ENCODE data around the gene DNTTIP2. TPM values are rescaled to one million over a fixed set of nuclear protein-coding genes. Genes with fewer than 3 reads are reported as not detected.

The DNTTIP2 gene
- total RNA-seq, 1 donor from 2014 or later: 47.1 TPM

DNA sequence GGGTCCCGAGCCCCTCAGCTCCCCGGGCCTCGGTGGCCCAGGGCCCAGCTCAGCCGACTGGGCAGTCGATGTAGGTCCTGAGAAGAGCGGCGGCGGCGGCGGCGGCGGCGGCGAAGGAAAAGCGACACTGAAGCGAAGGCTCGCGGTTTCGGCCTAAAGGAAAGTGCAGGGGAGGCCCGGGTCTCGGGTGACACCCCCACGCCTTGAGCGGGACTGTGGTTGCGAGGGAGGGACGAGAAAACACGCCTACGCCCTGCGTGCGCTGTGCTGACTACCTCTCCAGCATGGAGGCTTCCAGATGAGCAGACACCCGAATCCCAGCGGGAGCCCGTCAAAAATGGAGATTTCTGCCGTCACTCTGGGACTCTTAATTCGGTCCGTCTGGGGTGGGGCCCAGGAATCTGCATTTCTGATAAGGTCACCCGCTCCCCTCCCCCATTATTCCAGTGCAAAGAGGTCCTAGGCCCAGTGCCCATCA is 31.2 kb downstream of the DNTTIP2 start:
- Mint-ChIP-seq H3K27me3 (peaks cover 8% of the 10 kb centered on the region), H3K9me3 (peaks cover 5% of the 10 kb centered on the region), H3K4me1 (ENCODE audit: unreplicated experiment) (peaks cover 27% of the 10 kb centered on the region), H3K4me3 (peak overlapping the region; percentile 97), H3K27ac (peak overlapping the region; percentile 97), H3K36me3 (peaks cover 4% of the 10 kb centered on the region)
- TF ChIP-seq, protein P1, sequence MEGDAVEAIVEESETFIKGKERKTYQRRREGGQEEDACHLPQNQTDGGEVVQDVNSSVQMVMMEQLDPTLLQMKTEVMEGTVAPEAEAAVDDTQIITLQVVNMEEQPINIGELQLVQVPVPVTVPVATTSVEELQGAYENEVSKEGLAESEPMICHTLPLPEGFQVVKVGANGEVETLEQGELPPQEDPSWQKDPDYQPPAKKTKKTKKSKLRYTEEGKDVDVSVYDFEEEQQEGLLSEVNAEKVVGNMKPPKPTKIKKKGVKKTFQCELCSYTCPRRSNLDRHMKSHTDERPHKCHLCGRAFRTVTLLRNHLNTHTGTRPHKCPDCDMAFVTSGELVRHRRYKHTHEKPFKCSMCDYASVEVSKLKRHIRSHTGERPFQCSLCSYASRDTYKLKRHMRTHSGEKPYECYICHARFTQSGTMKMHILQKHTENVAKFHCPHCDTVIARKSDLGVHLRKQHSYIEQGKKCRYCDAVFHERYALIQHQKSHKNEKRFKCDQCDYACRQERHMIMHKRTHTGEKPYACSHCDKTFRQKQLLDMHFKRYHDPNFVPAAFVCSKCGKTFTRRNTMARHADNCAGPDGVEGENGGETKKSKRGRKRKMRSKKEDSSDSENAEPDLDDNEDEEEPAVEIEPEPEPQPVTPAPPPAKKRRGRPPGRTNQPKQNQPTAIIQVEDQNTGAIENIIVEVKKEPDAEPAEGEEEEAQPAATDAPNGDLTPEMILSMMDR (conservative IDR thresholded peaks at IDR 0.05): no peak
- peak; percentile 77 for DNase-seq (ENCODE audit: extremely low spot score, unreplicated experiment)

- Mint-ChIP-seq H3K4me3 (peak overlapping the region; percentile 97), H3K36me3 (peaks cover 9% of the 10 kb centered on the region), H3K4me1 (ENCODE audit: unreplicated experiment) (peaks cover 33% of the 10 kb centered on the region), H3K9me3 (peaks cover 5% of the 10 kb centered on the region), H3K27ac (peak overlapping the region; percentile 97), H3K27me3 (peaks cover 8% of the 10 kb centered on the region)
- TF ChIP-seq, protein P1 (conservative IDR thresholded peaks at IDR 0.05): peak; percentile 28
- peak; percentile 91 for DNase-seq (ENCODE audit: extremely low spot score, unreplicated experiment)
These were observed 31.8 kb downstream of the DNTTIP2 start for GRCh38 chr1:93846992-93847810.

GRCh38 chr1:93846206-93846991 is 32.6 kb downstream of the DNTTIP2 start:
- H3K27ac Mint-ChIP-seq: peak overlapping the region; percentile 95
- TF ChIP-seq, protein P1 (conservative IDR thresholded peaks at IDR 0.05): peak; percentile 62
- DNase-seq (ENCODE audit: extremely low spot score, unreplicated experiment): peak; percentile 88
- H3K9me3 Mint-ChIP-seq: peaks cover 5% of the 10 kb centered on the region
- H3K36me3 Mint-ChIP-seq: peaks cover 12% of the 10 kb centered on the region
- peaks cover 33% of the 10 kb centered on the region for H3K4me1 Mint-ChIP-seq (ENCODE audit: unreplicated experiment)
- H3K27me3 Mint-ChIP-seq: peaks cover 8% of the 10 kb centered on the region
- H3K4me3 Mint-ChIP-seq: peak overlapping the region; percentile 89

DNA sequence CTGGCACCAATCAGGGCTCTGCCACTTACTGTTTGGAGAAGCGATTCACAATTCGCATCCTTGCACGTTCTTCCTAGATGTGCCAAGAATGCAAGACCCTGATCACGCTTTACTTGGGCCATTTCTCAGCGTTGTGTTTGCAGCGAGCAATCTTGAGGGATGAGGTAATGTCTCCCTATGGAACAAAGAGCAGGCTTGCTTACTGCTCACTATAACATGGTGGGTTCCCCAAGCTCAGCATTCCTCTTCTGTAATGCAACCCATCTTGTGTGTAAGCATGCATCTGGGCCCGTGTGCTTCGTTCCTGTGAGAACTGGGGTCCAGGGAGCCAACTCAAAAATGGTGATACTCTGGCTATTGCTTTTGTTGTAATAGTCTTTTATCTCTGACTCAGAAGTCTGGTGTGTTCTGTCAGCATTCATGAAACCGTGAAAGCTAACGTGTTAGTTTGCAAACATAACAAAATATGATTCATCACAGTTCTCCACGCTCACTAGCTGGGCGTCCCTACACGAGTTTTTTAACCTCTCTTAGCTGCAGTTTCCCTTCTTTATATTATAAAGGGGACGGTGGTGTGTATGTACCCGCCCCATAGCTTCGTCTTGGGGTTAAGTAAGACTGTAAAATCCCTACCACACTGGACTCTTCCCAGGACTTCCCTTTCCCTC is 33.3 kb downstream of the DNTTIP2 start:
- no peak for DNase-seq (ENCODE audit: extremely low spot score, unreplicated experiment)
- Mint-ChIP-seq H3K4me3 (peak overlapping the region; percentile 89), H3K4me1 (ENCODE audit: unreplicated experiment) (peaks cover 33% of the 10 kb centered on the region), H3K36me3 (peaks cover 12% of the 10 kb centered on the region), H3K27me3 (peaks cover 8% of the 10 kb centered on the region), H3K9me3 (peaks cover 5% of the 10 kb centered on the region), H3K27ac (peak overlapping the region; percentile 95)
- TF ChIP-seq, protein P1 (conservative IDR thresholded peaks at IDR 0.05): no peak

DNA sequence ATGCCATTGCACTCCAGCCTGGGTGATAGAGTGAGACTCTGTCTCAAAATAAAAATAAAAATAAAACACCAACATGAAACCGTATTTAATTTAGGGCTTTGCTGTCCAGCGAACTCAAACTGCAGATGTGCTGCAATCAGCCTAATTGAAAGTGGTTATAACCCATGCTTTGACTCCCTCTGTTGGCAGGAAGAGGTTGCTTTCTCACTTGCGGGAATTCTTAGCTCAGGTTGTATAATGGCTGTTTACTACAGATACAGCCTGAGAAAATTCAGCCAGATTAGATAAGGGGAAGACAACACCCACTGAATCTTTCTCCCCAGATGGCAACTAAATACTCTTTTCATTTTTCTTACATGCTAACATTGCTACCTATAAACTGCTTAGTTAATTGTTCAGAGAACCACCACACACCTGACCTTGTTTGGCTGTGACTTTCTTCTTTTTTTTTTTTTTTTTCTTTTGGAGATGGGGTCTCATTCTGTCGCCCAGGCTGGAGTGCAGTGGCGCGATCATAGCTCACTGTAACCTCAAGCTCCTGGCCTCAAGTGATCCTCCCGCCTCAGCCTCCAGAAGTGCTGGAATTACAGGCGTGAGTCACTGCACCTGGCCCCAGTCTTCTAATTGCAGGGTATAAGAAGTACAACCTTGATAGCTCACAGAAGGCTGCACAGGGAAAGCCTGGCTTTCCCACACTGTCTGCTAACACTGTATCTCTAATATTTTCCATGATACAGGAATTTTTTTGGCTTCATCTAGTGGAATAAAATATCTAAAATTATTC is 34.6 kb downstream of the DNTTIP2 start:
- peaks cover 8% of the 10 kb centered on the region for H3K27me3 Mint-ChIP-seq
- no peak for DNase-seq (ENCODE audit: extremely low spot score, unreplicated experiment)
- peak overlapping the region; percentile 88 for H3K27ac Mint-ChIP-seq
- TF ChIP-seq, protein P1 (conservative IDR thresholded peaks at IDR 0.05): peak; percentile 83
- H3K4me3 Mint-ChIP-seq: peak overlapping the region; percentile 73
- H3K9me3 Mint-ChIP-seq: no peaks in the 10 kb centered on the region
- peaks cover 11% of the 10 kb centered on the region for H3K36me3 Mint-ChIP-seq
- H3K4me1 Mint-ChIP-seq (ENCODE audit: unreplicated experiment): peaks cover 33% of the 10 kb centered on the region
